Gastrocnemius medialis (tissue), 4 donors: ENCODE measurements around the gene FBXW9. TPM values are rescaled to one million over a fixed set of nuclear protein-coding genes. Genes with fewer than 3 reads are reported as not detected.

Source experiments
- ATAC-seq, 2 donors: fragments of 150-250 bp; one replicate each; pipeline ENCODE4 v1.9.1; 2016
- DNase-seq, 2 donors: peaks; one replicate each; pipeline ENCODE4 v3.0.0-alpha.2; 2019
- H3K27ac ChIP-seq, 4 donors: fragments of 200-600 bp; sonication (generic); 1 replicate in 1 of 4; 2 replicates in 3 of 4; pipeline ENCODE4 v1.5.1; 2016 to 2018; ENCODE audit warnings: mild to moderate bottlenecking in 2 of 4, moderate library complexity in 1 of 4
- H3K27me3 ChIP-seq, 3 donors: fragments of 200-600 bp; sonication (generic) in 2 of 3; 1 replicate in 1 of 3; 2 replicates in 2 of 3; pipeline versions ENCODE4 v1.5.1 to v1.6.0; 2016 to 2019; ENCODE audit warnings: mild to moderate bottlenecking in 1 of 3, moderate library complexity in 1 of 3
- H3K36me3 ChIP-seq, 2 donors: fragments of 200-600 bp; sonication (generic) in 1 of 2; one replicate each; pipeline ENCODE4 v1.5.1; 2017 to 2018
- H3K4me1 ChIP-seq, 2 donors: fragments of 200-600 bp; sonication (generic) in 1 of 2; one replicate each; pipeline ENCODE4 v1.5.1; 2016 to 2017; ENCODE audit warnings: mild to moderate bottlenecking in 2 of 2
- H3K4me3 ChIP-seq, 4 donors: fragments of 200-600 bp; sonication (generic) in 3 of 4; 1 replicate in 1 of 4; 2 replicates in 3 of 4; pipeline ENCODE4 v1.5.1; 2016 to 2019; ENCODE audit warnings: mild to moderate bottlenecking in 2 of 4
- H3K9me3 ChIP-seq, 3 donors: fragments of 200-600 bp; sonication (generic) in 2 of 3; 1 replicate in 1 of 3; 2 replicates in 2 of 3; pipeline ENCODE4 v1.5.1; 2016 to 2019
- CTCF ChIP-seq, 5 experiments: fragments of 450-650 bp in 3 of 5; fragments of 200-600 bp in 2 of 5; sonication (generic) in 2 of 5; IDR thresholded peaks in 4 of 5; conservative IDR thresholded peaks in 1 of 5; 1 replicate in 4 of 5; 2 replicates in 1 of 5; pipeline ENCODE4 v1.5.1; 2016 to 2019; ENCODE audit warnings: antibody characterized with exemption in 5 of 5, mild to moderate bottlenecking in 3 of 5, moderate library complexity in 3 of 5
- POLR2A ChIP-seq, 2 donors: fragments of 450-650 bp; IDR thresholded peaks; one replicate each; pipeline ENCODE4 v1.6.1; 2017; ENCODE audit warnings: antibody characterized with exemption in 2 of 2, mild to moderate bottlenecking in 2 of 2, moderate library complexity in 2 of 2
- in situ Hi-C, 4 donors: fragments of 200-750 bp; cut with MboI; loops; one replicate each; pipeline versions ENCODE4 v1.15.0 to v1.8.0; 2017; ENCODE audit warnings: low sequenced_read_pairs in 4 of 4
- intact Hi-C: fragments of 100-400 bp; cut with DNase I; formaldehyde crosslinking; loops from one replicate; pipeline ENCODE4 v1.15.1; 2023; ENCODE audit warnings: low total_unique reads
- total RNA-seq, 4 donors: library from RNA; depleted of rRNA; stranded (reverse); fragments of >200 nt; gene quantifications; one replicate each; pipeline versions ENCODE4 v1.1.0 to v1.2.3, GENCODE V29; 2016

The FBXW9 gene
- total RNA-seq, 4 donors from 2014 or later: 2.5 to 5.8 (median 3.3) TPM

- TF ChIP-seq CTCF (IDR thresholded peaks at IDR 0.05 in 4 of 5, conservative IDR thresholded peaks at IDR 0.05 in 1 of 5) (no peak), POLR2A (IDR thresholded peaks at IDR 0.05) (no peak)
- in situ Hi-C loops: no loop called here
- ATAC-seq (no peak), DNase-seq (no peak)
- Histone ChIP-seq H3K4me1 (peaks cover 9 to 16% of the 10 kb centered on the region in 2 donors), H3K27me3 (no peaks in the 10 kb centered on the region), H3K4me3 (no peak overlapping the region), H3K36me3 (no peaks in the 10 kb centered on the region), H3K27ac (no peak overlapping the region), H3K9me3 (no peaks in the 10 kb centered on the region)
- intact Hi-C loops: no loop called here
These were observed 1.8 kb downstream of the FBXW9 start for GRCh38 chr19:12694641-12695040.

GRCh38 chr19:12692960-12693359 is 3.5 kb downstream of the FBXW9 start:
- intact Hi-C loops: no loop called here

GRCh38 chr19:12689581-12690216 is 6.7 kb downstream of the FBXW9 start:
- no peaks in the 10 kb centered on the region for H3K9me3 ChIP-seq
- H3K4me3 ChIP-seq: no peak overlapping the region
- no peaks in the 10 kb centered on the region for H3K4me1 ChIP-seq
- TF ChIP-seq POLR2A (IDR thresholded peaks at IDR 0.05) (no peak), CTCF (IDR thresholded peaks at IDR 0.05 in 4 of 5, conservative IDR thresholded peaks at IDR 0.05 in 1 of 5) (no peak)
- H3K27ac ChIP-seq: no peak overlapping the region
- intact Hi-C loops (no loop called here), in situ Hi-C loops (no loop called here)
- H3K36me3 ChIP-seq: no peaks in the 10 kb centered on the region
- no peak for ATAC-seq
- no peak for DNase-seq
- no peaks in the 10 kb centered on the region for H3K27me3 ChIP-seq

More at GRCh38 chr19:12692960-12693359, 3.5 kb downstream of the FBXW9 start:
- H3K9me3 ChIP-seq: no peaks in the 10 kb centered on the region
- ATAC-seq: no peak
- H3K36me3 ChIP-seq: no peaks in the 10 kb centered on the region
- H3K4me3 ChIP-seq: no peak overlapping the region
- H3K27me3 ChIP-seq: no peaks in the 10 kb centered on the region
- H3K27ac ChIP-seq: no peak overlapping the region
- in situ Hi-C loops: no loop called here
- TF ChIP-seq CTCF (IDR thresholded peaks at IDR 0.05 in 4 of 5, conservative IDR thresholded peaks at IDR 0.05 in 1 of 5) (no peak), POLR2A (IDR thresholded peaks at IDR 0.05) (no peak)
- no peak for DNase-seq
- H3K4me1 ChIP-seq: peaks cover 9 to 16% of the 10 kb centered on the region in 2 donors

- Histone ChIP-seq H3K27ac (no peak overlapping the region), H3K36me3 (no peaks in the 10 kb centered on the region), H3K4me1 (no peaks in the 10 kb centered on the region), H3K9me3 (no peaks in the 10 kb centered on the region), H3K4me3 (no peak overlapping the region), H3K27me3 (no peaks in the 10 kb centered on the region)
- in situ Hi-C loops: no loop called here
- DNase-seq (no peak), ATAC-seq (no peak)
- intact Hi-C loops: no loop called here
- no peak for TF ChIP-seq CTCF (IDR thresholded peaks at IDR 0.05 in 4 of 5, conservative IDR thresholded peaks at IDR 0.05 in 1 of 5)
- TF ChIP-seq POLR2A (IDR thresholded peaks at IDR 0.05): no peak
These were observed 7.4 kb downstream of the FBXW9 start for GRCh38 chr19:12689012-12689411.
